Fibroblast of lung (primary cell): Measurements from ENCODE around the gene IL4I1.

Source experiments
- CTCF ChIP-seq, 2 donors: IDR thresholded peaks in 1 of 2; conservative IDR thresholded peaks in 1 of 2; 1 replicate in 1 of 2; 2 replicates in 1 of 2; pipeline ENCODE4 v1.5.1; 2011 to 2012; ENCODE audit warnings: low read length in 2 of 2, control low read depth in 1 of 2, inconsistent platforms in 1 of 2, low read depth in 1 of 2, mild to moderate bottlenecking in 1 of 2
- EZH2 ChIP-seq: IDR thresholded peaks from 2 replicates; pipeline ENCODE4 v1.5.1; 2012; ENCODE audit warnings: low read length, control low read depth, mild to moderate bottlenecking; ENCODE audit errors: missing control alignments

GRCh38 chr19:49933643-49934042 is 37.0 kb upstream of the IL4I1 start:
- TF ChIP-seq CTCF (conservative IDR thresholded peaks at IDR 0.05 in 1 of 2, IDR thresholded peaks at IDR 0.05 in 1 of 2; ENCODE audit: low read depth in 1 of 2, low read length in 2 of 2) (no peak), EZH2 (no peak)
